SK-N-SH (cell line): Measurements from ENCODE around the gene EFTUD2. TPM values are rescaled to one million over a fixed set of nuclear protein-coding genes. Genes with fewer than 3 reads are reported as not detected.

ENCODE experiments used
- CTCF ChIA-PET: fragments of 300-600, 350-600 bp; formaldehyde crosslinking; extraction: SDS; loops from one replicate; lab custom pipeline; 2021; lab: Yijun Ruan, JAX
- POLR2A ChIA-PET: fragments of 350-600 bp; sonication (Branson Sonifier 250); formaldehyde crosslinking; extraction: SDS; loops from one replicate; lab custom pipeline; 2020; ENCODE audit warnings: antibody characterized with exemption, inconsistent platforms; lab: Yijun Ruan, JAX
- DNase-seq: peaks from one replicate; pipeline ENCODE4 v3.0.0; 2012
- H2AFZ ChIP-seq: fragments of 200-600 bp; sonication (generic); 2 replicates; pipeline ENCODE4 v1.8.1; 2016; ENCODE audit warnings: antibody characterized with exemption, mild to moderate bottlenecking, low read depth
- H3F3A ChIP-seq: fragments of 200-600 bp; sonication (generic); replicated peaks from 2 replicates; pipeline ENCODE3; 2016; ENCODE audit warnings: antibody characterized with exemption, mild to moderate bottlenecking; ENCODE audit not compliant: insufficient read depth
- H3K27ac ChIP-seq, 2 experiments: fragments of 200-500 bp in 1 of 2; fragments of 200-600 bp in 1 of 2; sonication (Bioruptor generic) in 1 of 2; sonication (generic), shearing (Covaris generic) in 1 of 2; 2 replicates each; pipeline versions ENCODE4 v1.5.1 to v1.6.1; 2014 to 2016; ENCODE audit warnings: low read depth in 2 of 2, inconsistent platforms in 1 of 2, low read length in 1 of 2, mild to moderate bottlenecking in 1 of 2, mixed read lengths in 1 of 2
- H3K27me3 ChIP-seq: fragments of 200-600 bp; sonication (generic), shearing (Covaris generic); 2 replicates; pipeline ENCODE4 v1.6.1; 2016; ENCODE audit warnings: mixed run types; ENCODE audit not compliant: insufficient read depth
- H3K36me3 ChIP-seq, 2 experiments: fragments of 200-500 bp in 1 of 2; fragments of 200-600 bp in 1 of 2; sonication (Bioruptor generic) in 1 of 2; sonication (generic) in 1 of 2; replicated peaks in 1 of 2; 2 replicates each; pipeline versions ENCODE3 to v1.5.1; 2014 to 2016; ENCODE audit warnings: low read length in 1 of 2, mild to moderate bottlenecking in 1 of 2; ENCODE audit not compliant: insufficient read depth in 2 of 2, control insufficient read depth in 1 of 2
- H3K4me1 ChIP-seq, 2 experiments: fragments of 200-500 bp in 1 of 2; fragments of 200-600 bp in 1 of 2; sonication (Bioruptor generic) in 1 of 2; sonication (generic), shearing (Covaris generic) in 1 of 2; 2 replicates each; pipeline versions ENCODE4 v1.5.1 to v1.6.1; 2014 to 2016; ENCODE audit warnings: low read depth in 1 of 2, low read length in 1 of 2, mixed run types in 1 of 2; ENCODE audit not compliant: insufficient read depth in 2 of 2, control insufficient read depth in 1 of 2
- H3K4me2 ChIP-seq: fragments of 200-600 bp; sonication (generic), shearing (Covaris generic); 2 replicates; pipeline ENCODE4 v1.6.1; 2017; ENCODE audit warnings: mixed run types
- H3K4me3 ChIP-seq, 2 experiments: fragments of 200-500 bp in 1 of 2; fragments of 200-600 bp in 1 of 2; sonication (Bioruptor generic) in 1 of 2; sonication (generic), shearing (Covaris generic) in 1 of 2; 2 replicates each; pipeline versions ENCODE4 v1.5.1 to v1.8.1; 2014 to 2016; ENCODE audit warnings: low read depth in 2 of 2, inconsistent platforms in 1 of 2, low read length in 1 of 2, mild to moderate bottlenecking in 1 of 2, mixed read lengths in 1 of 2, moderate library complexity in 1 of 2
- H3K79me2 ChIP-seq: fragments of 200-600 bp; sonication (generic); 2 replicates; pipeline ENCODE4 v1.8.1; 2017; ENCODE audit warnings: mild to moderate bottlenecking; ENCODE audit not compliant: insufficient read depth
- H3K9ac ChIP-seq: fragments of 200-600 bp; sonication (generic); 2 replicates; pipeline ENCODE4 v1.6.1; 2017; ENCODE audit warnings: mixed run types
- H3K9me2 ChIP-seq: fragments of 200-600 bp; sonication (generic); 2 replicates; pipeline ENCODE4 v1.6.1; 2017; ENCODE audit warnings: mixed run types
- H3K9me3 ChIP-seq: fragments of 200-600 bp; sonication (generic); 2 replicates; pipeline ENCODE4 v1.6.1; 2017; ENCODE audit warnings: mixed run types, mild to moderate bottlenecking, moderate library complexity
- H4K20me1 ChIP-seq: fragments of 200-600 bp; sonication (generic); 2 replicates; pipeline ENCODE4 v1.6.1; 2017; ENCODE audit warnings: mild to moderate bottlenecking, mixed run types; ENCODE audit not compliant: insufficient read depth
- ELF1 ChIP-seq: IDR thresholded peaks from 2 replicates; pipeline ENCODE4 v1.4.0; 2012
- FOSL2 ChIP-seq: IDR thresholded peaks from 2 replicates; pipeline ENCODE4 v1.4.0; 2012; ENCODE audit warnings: low read depth, mild to moderate bottlenecking, moderate library complexity, borderline replicate concordance
- FOXM1 ChIP-seq: IDR thresholded peaks from 2 replicates; pipeline ENCODE4 v1.4.0; 2012; ENCODE audit warnings: low read depth, mild to moderate bottlenecking
- GABPA ChIP-seq: IDR thresholded peaks from 2 replicates; pipeline ENCODE4 v1.4.0; 2012; ENCODE audit warnings: low read depth, mild to moderate bottlenecking
- GATA2 ChIP-seq: sonication (generic); formaldehyde crosslinking; IDR thresholded peaks from 2 replicates; pipeline ENCODE4 v1.5.0; 2020; ENCODE audit warnings: mild to moderate bottlenecking, missing genetic modification reagents
- JUND ChIP-seq: IDR thresholded peaks from 2 replicates; pipeline ENCODE4 v1.4.0; 2012
- NFIC ChIP-seq: IDR thresholded peaks from 2 replicates; pipeline ENCODE4 v1.4.0; 2012; ENCODE audit warnings: borderline replicate concordance
- NRF1 ChIP-seq: IDR thresholded peaks from 2 replicates; pipeline ENCODE4 v1.6.1; 2012; ENCODE audit warnings: low read depth, mild to moderate bottlenecking, low read length
- POLR2AphosphoS5 ChIP-seq: IDR thresholded peaks from 2 replicates; pipeline ENCODE4 v1.6.1; 2012; ENCODE audit warnings: low read depth, low read length
- RCOR1 ChIP-seq: fragments of 150-350 bp; IDR thresholded peaks from 2 replicates; pipeline ENCODE4 v1.6.1; 2017; ENCODE audit warnings: antibody characterized with exemption, low read length
- SIN3A ChIP-seq: IDR thresholded peaks from 2 replicates; pipeline ENCODE4 v1.6.1; 2012; ENCODE audit warnings: low read depth, mild to moderate bottlenecking, low read length, moderate library complexity, borderline replicate concordance
- TEAD4 ChIP-seq: IDR thresholded peaks from 2 replicates; pipeline ENCODE4 v1.4.0; 2012; ENCODE audit warnings: mild to moderate bottlenecking, borderline replicate concordance; ENCODE audit not compliant: insufficient read depth
- WGBS: methylation state at CpG from one replicate; pipeline ENCODE4 v1.1.6; 2017; ENCODE audit warnings: low lambda C conversion rate; 5-methylcytosine and 5-hydroxymethylcytosine counted together
- polyA plus RNA-seq, 3 experiments: library from polyadenylated mRNA; depleted of rRNA; stranded (reverse); fragments of >200 nt; gene quantifications; 2 replicates each; pipeline ENCODE4 v1.2.3, GENCODE V29; 2012
- TF ChIP-seq, protein P1 (sequence below): IDR thresholded peaks from 2 replicates; pipeline ENCODE4 v1.6.1; 2012; ENCODE audit warnings: mild to moderate bottlenecking, low read depth, low read length, moderate library complexity
- TF ChIP-seq, protein P2 (sequence below): fragments of 150-350 bp; IDR thresholded peaks from 2 replicates; pipeline ENCODE4 v1.6.1; 2016; ENCODE audit warnings: mild to moderate bottlenecking, low read depth, low read length
- TF ChIP-seq, protein P3 (sequence below): IDR thresholded peaks from 2 replicates; pipeline ENCODE4; 2012
- TF ChIP-seq, protein P4 (sequence below): IDR thresholded peaks from 2 replicates; pipeline ENCODE4 v1.4.0; 2012; ENCODE audit warnings: low read depth
- TF ChIP-seq, protein P5 (sequence below): fragments of 200-600 bp; sonication (generic); IDR thresholded peaks from 2 replicates; pipeline ENCODE4 v1.6.1; 2017; ENCODE audit warnings: antibody characterized with exemption, mild to moderate bottlenecking, moderate library complexity

EFTUD2 gene
- polyA plus RNA-seq, 1 of the 3 experiments (the other 2 are of a cell fraction): 82.9 TPM

DNA sequence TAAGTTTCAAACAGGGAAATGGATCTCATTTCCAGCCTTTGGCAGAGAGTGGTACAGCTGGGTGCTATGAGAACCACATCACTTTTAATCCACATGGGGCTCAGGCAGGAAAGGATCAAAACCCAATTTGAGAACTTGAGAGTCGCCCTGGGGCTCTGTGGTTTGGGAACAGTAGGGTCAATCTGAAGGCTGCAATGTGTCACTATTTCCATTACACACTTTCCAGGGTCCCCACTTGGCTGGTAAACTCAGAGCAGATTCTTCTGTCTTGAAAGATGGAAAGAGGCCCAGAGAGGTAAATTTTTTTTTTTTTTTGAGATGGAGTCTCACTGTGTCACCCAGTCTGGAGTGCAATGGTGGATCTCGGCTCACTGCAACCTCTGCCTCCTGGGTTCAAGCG lies 58.3 kb downstream of the EFTUD2 start:
- no peak overlapping the region for H3K9ac ChIP-seq
- TF ChIP-seq SIN3A: no peak
- no peak for TF ChIP-seq TEAD4
- no peak for TF ChIP-seq RCOR1
- TF ChIP-seq, protein P1, sequence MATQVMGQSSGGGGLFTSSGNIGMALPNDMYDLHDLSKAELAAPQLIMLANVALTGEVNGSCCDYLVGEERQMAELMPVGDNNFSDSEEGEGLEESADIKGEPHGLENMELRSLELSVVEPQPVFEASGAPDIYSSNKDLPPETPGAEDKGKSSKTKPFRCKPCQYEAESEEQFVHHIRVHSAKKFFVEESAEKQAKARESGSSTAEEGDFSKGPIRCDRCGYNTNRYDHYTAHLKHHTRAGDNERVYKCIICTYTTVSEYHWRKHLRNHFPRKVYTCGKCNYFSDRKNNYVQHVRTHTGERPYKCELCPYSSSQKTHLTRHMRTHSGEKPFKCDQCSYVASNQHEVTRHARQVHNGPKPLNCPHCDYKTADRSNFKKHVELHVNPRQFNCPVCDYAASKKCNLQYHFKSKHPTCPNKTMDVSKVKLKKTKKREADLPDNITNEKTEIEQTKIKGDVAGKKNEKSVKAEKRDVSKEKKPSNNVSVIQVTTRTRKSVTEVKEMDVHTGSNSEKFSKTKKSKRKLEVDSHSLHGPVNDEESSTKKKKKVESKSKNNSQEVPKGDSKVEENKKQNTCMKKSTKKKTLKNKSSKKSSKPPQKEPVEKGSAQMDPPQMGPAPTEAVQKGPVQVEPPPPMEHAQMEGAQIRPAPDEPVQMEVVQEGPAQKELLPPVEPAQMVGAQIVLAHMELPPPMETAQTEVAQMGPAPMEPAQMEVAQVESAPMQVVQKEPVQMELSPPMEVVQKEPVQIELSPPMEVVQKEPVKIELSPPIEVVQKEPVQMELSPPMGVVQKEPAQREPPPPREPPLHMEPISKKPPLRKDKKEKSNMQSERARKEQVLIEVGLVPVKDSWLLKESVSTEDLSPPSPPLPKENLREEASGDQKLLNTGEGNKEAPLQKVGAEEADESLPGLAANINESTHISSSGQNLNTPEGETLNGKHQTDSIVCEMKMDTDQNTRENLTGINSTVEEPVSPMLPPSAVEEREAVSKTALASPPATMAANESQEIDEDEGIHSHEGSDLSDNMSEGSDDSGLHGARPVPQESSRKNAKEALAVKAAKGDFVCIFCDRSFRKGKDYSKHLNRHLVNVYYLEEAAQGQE: no peak
- TF ChIP-seq, all 33 proteins: peak for 0
- H3K27me3 ChIP-seq: no peaks in the 10 kb centered on the region
- no peak overlapping the region for H2AFZ ChIP-seq
- no peaks in the 10 kb centered on the region for H4K20me1 ChIP-seq
- CTCF ChIA-PET: interaction anchor here (13.4 kb wide), 1 partner anchor 64 kb away, joined by 109 read pairs; no protein-coding TSS in a partner anchor
- no peak overlapping the region for H3K27ac ChIP-seq
- no peak for DNase-seq
- no peaks in the 10 kb centered on the region for H3K79me2 ChIP-seq
- H3K4me3 ChIP-seq: no peak overlapping the region
- POLR2A ChIA-PET: no interaction called here
- 85% methylated on average over 3 of the region's 3 CpGs for WGBS
- no peaks in the 10 kb centered on the region for H3K9me2 ChIP-seq
- H3K36me3 ChIP-seq: no peaks in the 10 kb centered on the region
- H3K4me2 ChIP-seq: no peak overlapping the region
- no peaks in the 10 kb centered on the region for H3F3A ChIP-seq
- H3K4me1 ChIP-seq: no peaks in the 10 kb centered on the region
- H3K9me3 ChIP-seq: no peaks in the 10 kb centered on the region

DNA sequence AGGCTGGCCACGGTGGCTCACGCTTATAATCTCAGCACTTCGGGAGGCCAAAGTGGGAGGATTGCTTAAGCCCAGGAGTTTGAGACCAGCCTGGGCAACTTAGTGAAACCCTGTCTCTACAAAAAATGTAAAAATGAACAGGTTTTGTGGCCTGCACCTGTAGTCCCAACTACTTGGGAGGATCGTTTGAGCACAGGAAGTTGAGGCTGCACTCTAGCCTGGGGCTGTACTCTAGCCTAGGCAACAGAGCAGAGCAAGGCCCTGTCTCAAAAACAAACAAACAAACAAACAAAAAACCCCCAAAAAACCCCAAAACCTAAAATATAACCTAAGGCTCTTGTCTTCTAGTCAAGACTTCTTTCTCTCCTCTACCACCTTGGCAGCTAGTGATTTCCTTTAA lies 59.0 kb downstream of the EFTUD2 start:
- no peaks in the 10 kb centered on the region for H3K27me3 ChIP-seq
- POLR2A ChIA-PET: no interaction called here
- H3K9me2 ChIP-seq: no peaks in the 10 kb centered on the region
- no peak overlapping the region for H2AFZ ChIP-seq
- no peaks in the 10 kb centered on the region for H3F3A ChIP-seq
- H3K9ac ChIP-seq: no peak overlapping the region
- H3K79me2 ChIP-seq: no peaks in the 10 kb centered on the region
- H3K36me3 ChIP-seq: no peaks in the 10 kb centered on the region
- H3K9me3 ChIP-seq: no peaks in the 10 kb centered on the region
- WGBS: 83% methylated on average over 4 of the region's 4 CpGs
- H3K4me1 ChIP-seq: no peaks in the 10 kb centered on the region
- TF ChIP-seq, protein P2, sequence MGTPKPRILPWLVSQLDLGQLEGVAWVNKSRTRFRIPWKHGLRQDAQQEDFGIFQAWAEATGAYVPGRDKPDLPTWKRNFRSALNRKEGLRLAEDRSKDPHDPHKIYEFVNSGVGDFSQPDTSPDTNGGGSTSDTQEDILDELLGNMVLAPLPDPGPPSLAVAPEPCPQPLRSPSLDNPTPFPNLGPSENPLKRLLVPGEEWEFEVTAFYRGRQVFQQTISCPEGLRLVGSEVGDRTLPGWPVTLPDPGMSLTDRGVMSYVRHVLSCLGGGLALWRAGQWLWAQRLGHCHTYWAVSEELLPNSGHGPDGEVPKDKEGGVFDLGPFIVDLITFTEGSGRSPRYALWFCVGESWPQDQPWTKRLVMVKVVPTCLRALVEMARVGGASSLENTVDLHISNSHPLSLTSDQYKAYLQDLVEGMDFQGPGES: no peak
- no peak for TF ChIP-seq FOXM1
- no peak for TF ChIP-seq NRF1
- TF ChIP-seq TEAD4: no peak
- TF ChIP-seq, protein P3, sequence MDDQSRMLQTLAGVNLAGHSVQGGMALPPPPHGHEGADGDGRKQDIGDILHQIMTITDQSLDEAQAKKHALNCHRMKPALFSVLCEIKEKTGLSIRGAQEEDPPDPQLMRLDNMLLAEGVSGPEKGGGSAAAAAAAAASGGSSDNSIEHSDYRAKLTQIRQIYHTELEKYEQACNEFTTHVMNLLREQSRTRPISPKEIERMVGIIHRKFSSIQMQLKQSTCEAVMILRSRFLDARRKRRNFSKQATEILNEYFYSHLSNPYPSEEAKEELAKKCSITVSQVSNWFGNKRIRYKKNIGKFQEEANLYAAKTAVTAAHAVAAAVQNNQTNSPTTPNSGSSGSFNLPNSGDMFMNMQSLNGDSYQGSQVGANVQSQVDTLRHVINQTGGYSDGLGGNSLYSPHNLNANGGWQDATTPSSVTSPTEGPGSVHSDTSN: no peak
- no peak for TF ChIP-seq GABPA
- TF ChIP-seq, protein P4, sequence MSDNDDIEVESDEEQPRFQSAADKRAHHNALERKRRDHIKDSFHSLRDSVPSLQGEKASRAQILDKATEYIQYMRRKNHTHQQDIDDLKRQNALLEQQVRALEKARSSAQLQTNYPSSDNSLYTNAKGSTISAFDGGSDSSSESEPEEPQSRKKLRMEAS: no peak
- TF ChIP-seq POLR2AphosphoS5: no peak
- no peak for TF ChIP-seq RCOR1
- TF ChIP-seq NFIC: no peak
- TF ChIP-seq, protein P5, sequence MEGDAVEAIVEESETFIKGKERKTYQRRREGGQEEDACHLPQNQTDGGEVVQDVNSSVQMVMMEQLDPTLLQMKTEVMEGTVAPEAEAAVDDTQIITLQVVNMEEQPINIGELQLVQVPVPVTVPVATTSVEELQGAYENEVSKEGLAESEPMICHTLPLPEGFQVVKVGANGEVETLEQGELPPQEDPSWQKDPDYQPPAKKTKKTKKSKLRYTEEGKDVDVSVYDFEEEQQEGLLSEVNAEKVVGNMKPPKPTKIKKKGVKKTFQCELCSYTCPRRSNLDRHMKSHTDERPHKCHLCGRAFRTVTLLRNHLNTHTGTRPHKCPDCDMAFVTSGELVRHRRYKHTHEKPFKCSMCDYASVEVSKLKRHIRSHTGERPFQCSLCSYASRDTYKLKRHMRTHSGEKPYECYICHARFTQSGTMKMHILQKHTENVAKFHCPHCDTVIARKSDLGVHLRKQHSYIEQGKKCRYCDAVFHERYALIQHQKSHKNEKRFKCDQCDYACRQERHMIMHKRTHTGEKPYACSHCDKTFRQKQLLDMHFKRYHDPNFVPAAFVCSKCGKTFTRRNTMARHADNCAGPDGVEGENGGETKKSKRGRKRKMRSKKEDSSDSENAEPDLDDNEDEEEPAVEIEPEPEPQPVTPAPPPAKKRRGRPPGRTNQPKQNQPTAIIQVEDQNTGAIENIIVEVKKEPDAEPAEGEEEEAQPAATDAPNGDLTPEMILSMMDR: no peak
- no peak for TF ChIP-seq ELF1
- no peak for TF ChIP-seq GATA2 (CRISPR knock-in tag)
- TF ChIP-seq FOSL2: no peak
- TF ChIP-seq JUND: no peak
- no peak for DNase-seq
- H4K20me1 ChIP-seq: no peaks in the 10 kb centered on the region
- CTCF ChIA-PET: interaction anchor here (1.0 to 13.4 kb wide), 2 partner anchors 9 to 63 kb away, joined by 3 to 109 read pairs; no protein-coding TSS in a partner anchor
- H3K4me3 ChIP-seq: no peak overlapping the region
- H3K4me2 ChIP-seq: no peak overlapping the region
- no peak overlapping the region for H3K27ac ChIP-seq
